Measurements from ENCODE around the gene FCGBP.

GRCh38 chr19:39918183-39918651 is 16.2 kb downstream of the FCGBP start:
- TF ChIP-seq YY1 (IDR thresholded peaks at IDR 0.05; ENCODE audit: insufficient read depth, insufficient read length) (no peak), SUZ12 (IDR thresholded peaks at IDR 0.05; ENCODE audit: extremely low read depth, insufficient read depth, insufficient read length) (no peak)

Data from NT2/D1 (cell line).